Aorta (tissue), 5 donors: Measurements from ENCODE around the gene ABHD14A. TPM values are rescaled to one million over a fixed set of nuclear protein-coding genes. Genes with fewer than 3 reads are reported as not detected.

Source experiments
- ATAC-seq: fragments of 200-7000 bp; cut with Tn5 transposase; one replicate; pipeline ENCODE4 v1.9.1; 2022; ENCODE audit warnings: moderate library complexity; ENCODE audit not compliant: low FRiP score
- DNase-seq, 2 donors: peaks; one replicate each; pipeline ENCODE4 v3.0.0-alpha.2; 2020
- H3K27ac ChIP-seq, 2 donors: one replicate each; pipeline ENCODE4 v1.5.1; 2013; ENCODE audit warnings: low read length in 2 of 2, mild to moderate bottlenecking in 2 of 2, moderate library complexity in 2 of 2, control low read depth in 1 of 2, inconsistent platforms in 1 of 2, low read depth in 1 of 2
- H3K27me3 ChIP-seq, 2 donors: one replicate each; pipeline ENCODE4 v1.6.1; 2013; ENCODE audit warnings: control low read depth in 1 of 2, low read length in 1 of 2, mild to moderate bottlenecking in 1 of 2, moderate library complexity in 1 of 2; ENCODE audit not compliant: insufficient read depth in 2 of 2, control insufficient read depth in 1 of 2
- H3K36me3 ChIP-seq, 2 donors: one replicate each; pipeline ENCODE4 v1.6.1; 2013; ENCODE audit warnings: control low read depth in 1 of 2, low read length in 1 of 2, mild to moderate bottlenecking in 1 of 2; ENCODE audit not compliant: insufficient read depth in 2 of 2, control insufficient read depth in 1 of 2
- H3K4me1 ChIP-seq, 2 donors: one replicate each; pipeline ENCODE4 v1.6.1; 2013; ENCODE audit warnings: low read length in 2 of 2, control low read depth in 1 of 2, mild to moderate bottlenecking in 1 of 2, moderate library complexity in 1 of 2; ENCODE audit not compliant: insufficient read depth in 2 of 2, control insufficient read depth in 1 of 2
- H3K4me3 ChIP-seq, 2 donors: one replicate each; pipeline ENCODE4 v1.5.1; 2013; ENCODE audit warnings: low read length in 2 of 2, control low read depth in 1 of 2, mild to moderate bottlenecking in 1 of 2
- H3K9me3 ChIP-seq: one replicate; pipeline ENCODE4 v1.6.1; 2013; ENCODE audit warnings: mild to moderate bottlenecking, low read length; ENCODE audit not compliant: control insufficient read depth
- WGBS, 2 donors: extraction: QIAGEN DNeasy Blood & Tissue Kit; methylation state at CpG; one replicate each; pipeline ENCODE4 v1.1.7; 2013; 5-methylcytosine and 5-hydroxymethylcytosine counted together
- intact Hi-C, 2 donors: fragments of 100-400 bp; cut with DNase I; formaldehyde crosslinking; loops; one replicate each; pipeline versions ENCODE4 v1.14.2 to v1.15.0; 2022
- polyA plus RNA-seq, 2 donors: library from polyadenylated mRNA; stranded (reverse); fragments of 200-250 nt; gene quantifications; one replicate each; pipeline ENCODE4 v1.2.3, GENCODE V29; 2013
- total RNA-seq, 2 donors: library from RNA; stranded (reverse); fragmentation: NEBNext Ultra II Directional; extraction: Animal tissue kit (Norgen Biotek cat#: 25700); gene quantifications; one replicate each; pipeline ENCODE4 v1.2.1, GENCODE V29; 2021
- donor health status: healthy with polysubstance abuse.
- donor health status: Bipolar disorder and iron deficiency.
- donor health status: DM: no; HTN: no; CAD: no.
- donor health status: DM: no; HTN: no; CAD: no.
- donor health status: DM: yes; HTN: yes; CAD: no.

ABHD14A gene
- total and polyA plus RNA-seq, 4 donors = 4.7 to 23.0 (median 12.7) TPM

DNA sequence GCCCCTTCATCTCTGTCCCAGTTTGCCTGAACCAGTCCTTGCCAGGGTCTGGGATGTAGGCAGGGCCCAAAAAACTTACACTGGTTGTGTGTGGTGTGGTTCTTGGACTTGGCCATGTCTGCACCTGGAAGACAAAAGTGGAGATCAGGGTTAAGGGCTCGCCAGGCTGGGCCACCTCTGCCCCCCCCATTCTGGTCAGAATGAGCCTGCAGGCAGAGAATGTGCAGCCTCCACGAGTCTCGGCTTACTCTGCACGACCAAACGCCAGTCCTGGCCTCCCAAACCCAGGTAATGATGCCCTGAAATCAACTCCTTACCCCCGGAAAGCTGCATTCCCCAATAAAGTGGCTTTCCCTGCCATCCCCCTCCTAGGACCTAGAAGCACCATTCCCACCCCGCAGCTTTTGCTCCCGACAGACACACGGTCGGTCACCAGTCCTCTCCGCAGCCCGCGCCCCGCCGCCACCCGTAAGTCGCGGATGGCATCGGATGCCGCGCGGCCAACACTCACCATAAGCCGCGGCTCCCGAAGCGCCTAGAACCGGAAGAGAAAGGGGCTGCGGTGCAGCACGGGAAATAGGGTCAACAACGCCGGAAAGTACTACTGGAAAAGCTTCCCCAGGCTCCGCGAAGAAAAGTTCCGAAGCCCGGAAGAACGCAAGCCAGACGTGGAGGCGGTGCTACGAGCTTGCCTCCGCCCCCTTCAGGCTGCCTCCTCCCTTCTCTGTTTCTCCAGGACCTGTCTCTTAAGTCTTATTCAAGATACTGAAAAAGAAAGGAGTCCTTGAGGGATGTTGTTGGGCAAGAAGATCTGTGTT, 20.7 kb downstream of the ABHD14A start, which contains the start of gene RPL29:
Gene RPL29 (minus strand): TSS at position 550 of the 818 bp plus-strand sequence. CDS start 434 bp downstream, at position 116.
- H3K4me3 ChIP-seq = peak within 1 kb of the TSS; percentile 39 to 68
- DNase-seq = peak; percentile 93 to 95
- H3K9me3 ChIP-seq = no peaks in the 10 kb centered on the region
- 1% methylated on average over 40 of the region's 40 CpGs for WGBS, 2 donors
- ATAC-seq = peak; percentile 95
- H3K27me3 ChIP-seq = no peaks in the 10 kb centered on the region
- intact Hi-C loops = no loop called here
- H3K36me3 ChIP-seq = peaks cover 0 to 4% of the 10 kb centered on the region in 2 donors
- H3K4me1 ChIP-seq = no peaks in the 10 kb centered on the region
- H3K27ac ChIP-seq = peak within 1 kb of the TSS; percentile 35 to 48

DNA sequence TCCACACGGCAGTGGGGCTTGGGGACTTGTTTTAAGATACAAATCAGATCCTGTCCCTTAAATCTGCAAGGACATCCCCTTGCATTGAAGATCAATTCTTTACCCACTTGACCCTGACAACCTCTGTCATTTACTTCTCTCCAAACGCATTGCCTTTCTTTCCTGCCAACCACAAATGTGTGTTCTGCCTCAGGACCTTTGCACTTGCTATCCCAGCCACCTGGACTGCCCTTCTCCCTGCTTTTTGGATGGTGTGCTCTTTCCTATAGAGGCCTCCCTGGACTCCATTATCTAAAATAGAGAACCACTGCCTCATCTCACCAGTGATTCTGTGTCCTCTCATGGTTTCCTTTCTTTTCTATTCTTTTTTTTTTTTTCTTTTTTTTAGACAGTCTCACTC, 22.3 kb downstream of the ABHD14A start:
- Histone ChIP-seq H3K4me1 (no peaks in the 10 kb centered on the region), H3K27me3 (no peaks in the 10 kb centered on the region), H3K36me3 (peaks cover 0 to 4% of the 10 kb centered on the region in 2 donors), H3K4me3 (no peak overlapping the region), H3K27ac (no peak overlapping the region), H3K9me3 (no peaks in the 10 kb centered on the region)
- intact Hi-C loops = no loop called here
- DNase-seq = no peak
- ATAC-seq = no peak
- 46 to 55% methylated on average over 2 of the region's 2 CpGs for WGBS, 2 donors

DNA sequence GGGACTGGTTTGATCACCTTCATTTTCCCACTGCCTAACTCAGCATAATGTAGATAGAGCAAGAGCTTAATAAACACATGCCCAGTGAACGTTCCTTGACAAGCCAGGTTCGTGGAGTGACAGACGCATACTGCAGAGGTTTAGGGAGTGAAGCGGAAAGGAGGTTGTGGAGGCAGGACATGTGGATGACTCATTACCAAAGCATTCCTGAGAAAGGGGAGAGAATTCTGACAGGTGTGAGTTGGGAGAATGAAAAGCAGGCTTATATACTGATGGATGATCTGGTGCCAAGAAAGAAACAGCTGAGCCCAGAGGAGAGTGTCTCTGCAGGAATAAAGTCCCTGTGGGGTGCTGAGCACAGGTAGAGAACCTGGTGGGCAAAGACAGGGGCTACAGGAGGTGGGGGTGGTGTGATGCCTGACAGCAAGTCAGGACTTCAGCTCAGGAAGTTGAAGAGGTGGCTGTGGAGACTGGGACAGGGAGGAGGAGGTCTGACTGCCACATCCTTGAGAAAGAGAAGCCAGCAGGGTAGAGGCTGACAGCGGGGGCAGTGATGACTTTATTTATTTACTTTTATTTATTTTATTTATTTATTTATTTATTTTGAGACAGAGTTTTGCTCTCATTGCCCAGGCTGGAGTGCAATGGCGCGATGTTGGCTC, 23.2 kb downstream of the ABHD14A start:
- no peak for DNase-seq
- H3K4me1 ChIP-seq = no peaks in the 10 kb centered on the region
- 41 to 42% methylated on average over 7 of the region's 7 CpGs for WGBS, 2 donors

DNA sequence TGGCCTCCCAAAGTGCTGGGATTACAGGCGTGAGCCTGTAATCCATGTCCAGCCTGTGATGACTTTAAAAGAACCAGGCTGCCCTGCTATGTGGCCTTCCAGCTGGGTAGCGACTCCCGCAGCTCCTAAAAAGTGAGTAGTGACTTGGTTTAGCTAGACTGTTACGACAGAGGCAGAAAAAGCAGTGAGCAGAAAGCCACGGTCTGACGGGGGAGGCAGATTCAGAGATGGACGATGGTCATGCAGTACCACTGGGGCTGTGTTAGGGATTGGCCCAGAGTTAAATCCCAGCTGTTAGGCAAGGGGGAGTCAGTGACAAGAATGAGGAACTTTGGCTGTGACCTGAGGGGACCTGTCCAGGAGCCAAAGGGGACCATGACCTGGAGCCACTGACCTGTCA, 23.9 kb downstream of the ABHD14A start:
- no peak overlapping the region for H3K4me3 ChIP-seq
- 64 to 68% methylated on average over 7 of the region's 7 CpGs for WGBS, 2 donors
- H3K27me3 ChIP-seq = no peaks in the 10 kb centered on the region
- H3K27ac ChIP-seq = no peak overlapping the region
- no peak for DNase-seq
- intact Hi-C loops = no loop called here
- H3K4me1 ChIP-seq = no peaks in the 10 kb centered on the region
- no peaks in the 10 kb centered on the region for H3K9me3 ChIP-seq
- no peak for ATAC-seq
- H3K36me3 ChIP-seq = peaks cover 0 to 4% of the 10 kb centered on the region in 2 donors

More for the DNA sequence above, 23.2 kb downstream of the ABHD14A start:
- no peak overlapping the region for H3K27ac ChIP-seq
- H3K4me3 ChIP-seq = no peak overlapping the region
- peaks cover 0 to 4% of the 10 kb centered on the region in 2 donors for H3K36me3 ChIP-seq
- intact Hi-C loops = no loop called here
- ATAC-seq = no peak
- H3K9me3 ChIP-seq = no peaks in the 10 kb centered on the region
- no peaks in the 10 kb centered on the region for H3K27me3 ChIP-seq

DNA sequence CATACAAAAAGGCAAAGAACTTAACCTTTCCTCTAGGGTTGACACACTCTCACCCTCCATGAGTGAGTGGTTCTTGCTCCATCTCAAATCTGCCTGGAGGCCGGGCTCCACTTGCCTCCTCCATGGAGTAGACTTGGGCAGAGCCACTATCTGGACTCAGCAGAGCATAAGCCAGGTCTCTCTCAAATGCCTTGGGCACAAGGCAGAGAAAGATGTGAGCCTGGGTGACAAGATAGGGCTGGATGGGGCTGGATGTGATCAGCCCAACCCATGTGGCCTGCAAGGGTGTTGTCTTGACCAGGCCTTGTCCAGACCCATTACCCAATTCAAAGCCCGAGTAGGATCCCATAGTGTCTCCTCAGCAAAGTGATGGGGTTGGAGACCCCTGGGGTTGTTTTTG, 25.0 kb downstream of the ABHD14A start:
- no peak for DNase-seq
- Histone ChIP-seq H3K36me3 (no peaks in the 10 kb centered on the region), H3K4me3 (no peak overlapping the region), H3K27me3 (no peaks in the 10 kb centered on the region), H3K9me3 (no peaks in the 10 kb centered on the region), H3K4me1 (no peaks in the 10 kb centered on the region), H3K27ac (no peak overlapping the region)
- intact Hi-C loops = loop anchor here (2.0 to 10.0 kb wide), 2 partner anchors 123 to 345 kb away; no protein-coding TSS in a partner anchor
- WGBS, 2 donors = 72 to 73% methylated on average over 2 of the region's 2 CpGs
- ATAC-seq = no peak

DNA sequence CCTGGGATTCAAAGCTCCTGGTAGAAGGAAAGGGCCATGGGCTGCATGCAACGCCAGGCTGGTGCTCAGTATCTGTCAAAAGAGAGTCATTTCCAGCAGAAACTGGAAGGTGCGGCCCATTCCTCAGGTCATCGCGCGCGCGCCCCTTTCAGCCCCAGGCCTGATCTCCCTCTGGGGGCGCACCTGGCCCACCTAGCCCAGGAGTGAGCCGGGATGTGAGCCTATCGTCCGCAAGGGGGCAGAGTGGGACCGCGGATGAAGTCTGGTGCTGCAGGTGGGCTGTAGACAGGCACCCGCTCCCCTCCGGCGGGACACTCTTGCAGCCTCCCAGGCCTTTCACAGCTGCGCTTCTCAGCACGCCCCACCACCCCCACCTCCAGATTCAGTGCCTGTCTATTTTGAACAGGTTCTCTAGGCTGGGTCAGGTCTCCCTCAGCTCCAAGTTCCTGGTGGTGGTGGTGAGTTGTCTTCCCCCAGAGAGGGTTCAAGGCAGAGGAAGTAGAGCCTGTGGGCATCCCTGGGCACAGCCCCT, 26.6 kb downstream of the ABHD14A start:
- H3K4me1 ChIP-seq = no peaks in the 10 kb centered on the region
- no peak overlapping the region for H3K27ac ChIP-seq
- no peaks in the 10 kb centered on the region for H3K36me3 ChIP-seq
- ATAC-seq (peak; percentile 79), DNase-seq (peak; percentile 78 to 93)
- H3K4me3 ChIP-seq = no peak overlapping the region
- H3K27me3 ChIP-seq = no peaks in the 10 kb centered on the region
- H3K9me3 ChIP-seq = no peaks in the 10 kb centered on the region
- intact Hi-C loops = loop anchor here (1.0 to 10.0 kb wide), 4 partner anchors 121 to 343 kb away; no protein-coding TSS in a partner anchor
- 1 to 2% methylated on average over 18 of the region's 18 CpGs for WGBS, 2 donors

DNA sequence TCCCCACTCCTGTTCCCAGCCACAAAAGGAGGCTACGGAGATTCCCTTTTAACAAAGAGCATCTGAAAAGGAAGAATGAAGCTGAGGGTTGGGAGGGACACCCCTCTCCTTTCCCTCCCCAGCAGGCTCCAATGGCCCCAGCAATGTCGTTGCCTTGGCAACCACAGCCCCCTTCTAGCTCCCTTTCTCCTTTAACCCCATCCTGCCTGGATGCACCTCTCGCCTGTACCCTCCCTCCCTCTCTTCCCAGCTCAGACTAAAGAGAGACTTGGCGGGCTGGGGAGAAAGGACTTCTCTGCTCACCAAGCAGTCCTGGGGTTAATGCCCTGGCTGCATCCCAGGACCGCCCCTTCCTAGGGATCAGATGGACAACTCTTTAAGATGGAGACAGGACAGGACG, 27.9 kb downstream of the ABHD14A start:
- no peak for DNase-seq
- WGBS, 2 donors = 74 to 78% methylated on average over 6 of the region's 6 CpGs

DNA sequence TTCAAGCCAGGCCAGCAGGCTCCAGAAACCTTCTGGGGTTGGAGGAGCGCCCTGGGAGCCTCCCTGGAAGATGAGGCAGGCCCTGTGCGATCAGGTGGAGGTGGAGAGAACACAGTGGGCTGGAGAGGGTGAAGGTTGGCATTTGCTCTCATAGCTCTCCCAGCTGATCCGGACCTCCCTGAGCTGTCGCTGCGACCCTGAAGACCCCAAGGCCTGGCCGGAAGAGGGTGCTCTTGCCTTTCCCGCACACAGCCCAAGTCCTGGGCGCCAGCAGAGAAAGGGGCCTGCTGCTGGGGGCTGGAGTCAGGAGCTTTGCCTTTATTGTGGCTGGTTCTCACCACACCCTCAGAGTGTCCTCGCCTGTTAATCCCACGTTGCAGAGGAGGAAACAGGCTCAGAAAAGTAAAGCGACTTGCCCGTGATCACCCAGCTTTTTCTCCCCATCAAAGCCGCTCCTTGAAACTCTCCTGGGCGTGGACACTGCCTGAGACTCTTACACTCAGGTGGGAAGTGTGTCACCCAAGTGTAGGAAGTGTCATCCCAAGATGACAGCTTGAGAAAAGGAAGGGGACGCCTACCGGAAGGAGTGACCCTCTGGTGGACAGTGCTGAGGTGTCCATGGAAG, 29.4 kb downstream of the ABHD14A start:
- Histone ChIP-seq H3K27me3 (no peaks in the 10 kb centered on the region), H3K4me1 (no peaks in the 10 kb centered on the region), H3K36me3 (no peaks in the 10 kb centered on the region), H3K9me3 (no peaks in the 10 kb centered on the region), H3K4me3 (no peak overlapping the region), H3K27ac (no peak overlapping the region)
- intact Hi-C loops = loop anchor here (1.0 to 10.0 kb wide), 3 partner anchors 49 to 341 kb away; no protein-coding TSS in a partner anchor
- 66 to 70% methylated on average over 15 to 16 of the region's 16 CpGs for WGBS, 2 donors
- ATAC-seq (peak; percentile 55), DNase-seq (no peak)

More for the DNA sequence above, 27.9 kb downstream of the ABHD14A start:
- Histone ChIP-seq H3K4me1 (no peaks in the 10 kb centered on the region), H3K36me3 (no peaks in the 10 kb centered on the region), H3K27me3 (no peaks in the 10 kb centered on the region), H3K9me3 (no peaks in the 10 kb centered on the region), H3K4me3 (no peak overlapping the region), H3K27ac (no peak overlapping the region)
- ATAC-seq = no peak
- intact Hi-C loops = loop anchor here (1.0 to 10.0 kb wide), 2 partner anchors 141 to 342 kb away; no protein-coding TSS in a partner anchor
